ENCODE measurements around the gene ZNF33B. TPM values are rescaled to one million over a fixed set of nuclear protein-coding genes. Genes with fewer than 3 reads are reported as not detected.

The ZNF33B gene
- total RNA-seq, 1 experiment from 2014 or later = 39.6 TPM

GRCh38 chr10:42543840-42544372 is 94.5 kb downstream of the ZNF33B start:
- Histone ChIP-seq H2AFZ (ENCODE audit: low read length) (no peak overlapping the region), H3K9ac (ENCODE audit: extremely low read depth, insufficient read length, low read length) (no peak overlapping the region), H2BK20ac (ENCODE audit: low read depth, low read length, poor library complexity, severe bottlenecking) (no peak overlapping the region), H4K8ac (replicated peaks; ENCODE audit: insufficient read length, low read depth, low read length) (no peak overlapping the region), H2BK120ac (ENCODE audit: low read depth, low read length, poor library complexity, severe bottlenecking) (no peak overlapping the region), H3K18ac (ENCODE audit: insufficient read length, low read depth, low read length) (no peak overlapping the region), H3K23me2 (ENCODE audit: insufficient read length, low read depth, low read length, poor library complexity, severe bottlenecking) (no peaks in the 10 kb centered on the region), H2BK12ac (ENCODE audit: insufficient read length, low read depth, low read length) (no peak overlapping the region), H4K20me1 (ENCODE audit: control insufficient read depth, insufficient read depth, insufficient read length) (no peaks in the 10 kb centered on the region), H3K27ac (ENCODE audit: insufficient read length, low read depth, low read length) (no peak overlapping the region), H3K9me3 (ENCODE audit: control insufficient read depth, low read depth, low read length) (peaks cover 24% of the 10 kb centered on the region), H3K23ac (ENCODE audit: insufficient read length, low read depth, low read length) (no peak overlapping the region), H2BK5ac (ENCODE audit: insufficient read length, low read length) (no peak overlapping the region), H3K27me3 (ENCODE audit: insufficient read depth, low read length) (no peaks in the 10 kb centered on the region), H2BK15ac (ENCODE audit: low read depth, low read length) (no peak overlapping the region), H4K5ac (ENCODE audit: insufficient read length, low read depth, low read length) (no peak overlapping the region), H3K4me1 (ENCODE audit: insufficient read depth, low read length) (no peaks in the 10 kb centered on the region), H3K56ac (ENCODE audit: insufficient read length, low read depth, low read length) (no peak overlapping the region), H3K14ac (ENCODE audit: insufficient read depth, low read length) (no peak overlapping the region), H2AK5ac (ENCODE audit: insufficient read length, low read length) (no peak overlapping the region), H3K4me2 (ENCODE audit: insufficient read depth, insufficient read length, low read length) (no peak overlapping the region), H3K79me2 (ENCODE audit: insufficient read depth, low read length) (no peaks in the 10 kb centered on the region), H4K91ac (ENCODE audit: insufficient read length, low read depth, low read length) (no peak overlapping the region), H3T11ph (ENCODE audit: low read length) (no peak overlapping the region), H3K79me1 (ENCODE audit: insufficient read depth, low read depth, low read length, poor library complexity, severe bottlenecking) (no peaks in the 10 kb centered on the region), H3K4ac (ENCODE audit: low read depth, low read length) (no peak overlapping the region)
- no peak for DNase-seq
- Mint-ChIP-seq H3K4me3 (no peak overlapping the region), H3K36me3 (ENCODE audit: insufficient read depth in 1 of 3, low read depth in 3 of 3) (peaks cover 56 to 73% (median 70%) of the 10 kb centered on the region in 3 experiments), H3K4me1 (no peaks in the 10 kb centered on the region), H3K27me3 (ENCODE audit: low read depth) (no peaks in the 10 kb centered on the region), H3K9me3 (peaks cover 83 to 88% of the 10 kb centered on the region in 2 experiments), H3K27ac (no peak overlapping the region)
- no peak for TF ChIP-seq CTCF (conservative IDR thresholded peaks at IDR 0.05)
- no CpG with 5 or more reads among the region's 5 CpGs for WGBS (ENCODE audit: extremely low coverage, insufficient read length, low lambda C conversion rate)

Other genes with a start within 250 kb of the ZNF33B start
- 42.8 and 44.2 TPM in 2 replicates for gene BMS1, start 144.2 kb upstream of the ZNF33B start, total RNA-seq (2021)

All from H9 (cell line).